Keratinocyte (primary cell): ENCODE measurements around the gene CCNY. TPM values are rescaled to one million over a fixed set of nuclear protein-coding genes. Genes with fewer than 3 reads are reported as not detected.

Source experiments
- DNase-seq: peaks from one replicate; pipeline ENCODE4 v3.0.0-alpha.2; 2011; ENCODE audit warnings: low read depth, missing footprints, low spot score
- FAIRE-seq: peaks from 2 replicates; lab custom pipeline; 2011; peaks lifted over from hg19 to GRCh38; lab: Jason Lieb, UNC
- H2AFZ ChIP-seq: 2 replicates; pipeline ENCODE4 v1.6.0; 2012; ENCODE audit warnings: low read length, control low read depth, inconsistent platforms; ENCODE audit not compliant: control insufficient read depth
- H3K27ac ChIP-seq: 2 replicates; pipeline ENCODE4 v1.5.1; 2011; ENCODE audit warnings: low read length; ENCODE audit not compliant: control insufficient read depth, insufficient read depth
- H3K27me3 ChIP-seq: 3 replicates; pipeline ENCODE4 v1.6.0; 2011; ENCODE audit warnings: low read length; ENCODE audit not compliant: control insufficient read depth, insufficient read depth; ENCODE audit errors: extremely low read depth
- H3K36me3 ChIP-seq, 2 experiments: 2 replicates in 1 of 2; 3 replicates in 1 of 2; pipeline ENCODE4 v1.5.1; 2011; ENCODE audit warnings: low read length in 2 of 2, mild to moderate bottlenecking in 1 of 2; ENCODE audit not compliant: control insufficient read depth in 2 of 2, insufficient read depth in 2 of 2; ENCODE audit errors: extremely low read depth in 1 of 2
- H3K4me1 ChIP-seq: 3 replicates; pipeline ENCODE4 v1.5.1; 2011; ENCODE audit warnings: low read length; ENCODE audit not compliant: control insufficient read depth, insufficient read depth; ENCODE audit errors: extremely low read depth
- H3K4me2 ChIP-seq: 3 replicates; pipeline ENCODE4 v1.6.0; 2011; ENCODE audit warnings: low read depth, low read length; ENCODE audit not compliant: control insufficient read depth, insufficient read depth; ENCODE audit errors: extremely low read depth
- H3K4me3 ChIP-seq, 3 experiments: fragments of 200-600 bp in 1 of 3; sonication (generic) in 1 of 3; 2 replicates in 2 of 3; 3 replicates in 1 of 3; pipeline ENCODE4 v1.5.1; 2011 to 2016; ENCODE audit warnings: low read length in 3 of 3, mild to moderate bottlenecking in 3 of 3, control low read depth in 2 of 3, inconsistent platforms in 1 of 3, low read depth in 1 of 3, mixed read lengths in 1 of 3, mixed run types in 1 of 3, moderate library complexity in 1 of 3; ENCODE audit not compliant: control insufficient read depth in 2 of 3, insufficient read depth in 2 of 3; ENCODE audit errors: extremely low read depth in 1 of 3
- H3K79me2 ChIP-seq: 2 replicates; pipeline ENCODE4 v1.6.0; 2012; ENCODE audit warnings: low read length; ENCODE audit not compliant: control insufficient read depth, insufficient read depth
- H3K9ac ChIP-seq: 3 replicates; pipeline ENCODE4 v1.6.0; 2011; ENCODE audit warnings: low read length; ENCODE audit not compliant: control insufficient read depth, insufficient read depth; ENCODE audit errors: extremely low read depth
- H3K9me1 ChIP-seq: 3 replicates; pipeline ENCODE4 v1.6.0; 2011; ENCODE audit warnings: low read length; ENCODE audit not compliant: control insufficient read depth, insufficient read depth; ENCODE audit errors: extremely low read depth
- H3K9me3 ChIP-seq: 2 replicates; pipeline ENCODE4 v1.5.1; 2012; ENCODE audit warnings: low read depth, low read length; ENCODE audit not compliant: control insufficient read depth
- H4K20me1 ChIP-seq: 3 replicates; pipeline ENCODE4 v1.6.0; 2011; ENCODE audit warnings: low read length; ENCODE audit not compliant: control insufficient read depth, insufficient read depth; ENCODE audit errors: extremely low read depth
- CTCF ChIP-seq, 3 experiments: IDR thresholded peaks in 1 of 3; conservative IDR thresholded peaks in 1 of 3; optimal IDR thresholded peaks in 1 of 3; 2 replicates in 2 of 3; 3 replicates in 1 of 3; pipeline versions ENCODE3 to v1.5.1; 2011; ENCODE audit warnings: low read length in 3 of 3, mild to moderate bottlenecking in 3 of 3, moderate library complexity in 2 of 3, control low read depth in 1 of 3, inconsistent platforms in 1 of 3; ENCODE audit not compliant: insufficient read depth in 2 of 3; ENCODE audit errors: extremely low read depth in 1 of 3
- EZH2 ChIP-seq: IDR thresholded peaks from one replicate; pipeline ENCODE4 v1.6.1; 2012; ENCODE audit warnings: inconsistent platforms, mild to moderate bottlenecking, low read length, moderate library complexity
- dilution Hi-C: fragments of 300-500 bp; cut with MboI; formaldehyde crosslinking; loops from one replicate; pipeline ENCODE4 v1.7.0; 2020; ENCODE audit warnings: low sequenced_read_pairs; ENCODE audit not compliant: extremely low pct_ligation_motif_present
- polyA plus RNA-seq, 5 experiments: library from polyadenylated mRNA; depleted of rRNA in 3 of 5; stranded (reverse) in 3 of 5; stranded (forward) in 1 of 5; unstranded in 1 of 5; fragments of >200 nt; gene quantifications; 1 replicate in 1 of 5; 2 replicates in 3 of 5; 3 replicates in 1 of 5; pipeline versions ENCODE4 v1.2.1 to v1.2.3, GENCODE V29; 2011 to 2012; ENCODE audit warnings: missing spikeins in 2 of 5, low read depth in 1 of 5, low replicate concordance in 1 of 5

Gene CCNY
- polyA plus RNA-seq, 1 donor (not counting 4 experiments of a cell fraction or from before 2014, with no cell fraction given) = 58.9 TPM

- Histone ChIP-seq H3K4me1 (peaks cover 7% of the 10 kb centered on the region), H3K9ac (no peak overlapping the region), H3K4me3 (no peak overlapping the region), H3K79me2 (no peaks in the 10 kb centered on the region), H3K27me3 (no peaks in the 10 kb centered on the region), H2AFZ (no peak overlapping the region), H3K9me3 (no peaks in the 10 kb centered on the region), H3K9me1 (no peaks in the 10 kb centered on the region), H3K27ac (no peak overlapping the region), H3K4me2 (no peak overlapping the region), H4K20me1 (peaks cover 2% of the 10 kb centered on the region), H3K36me3 (peaks cover 3 to 11% of the 10 kb centered on the region in 2 experiments)
- DNase-seq = no peak
- TF ChIP-seq CTCF (optimal IDR thresholded peaks at IDR 0.05 in 1 of 3, IDR thresholded peaks at IDR 0.05 in 1 of 3, conservative IDR thresholded peaks at IDR 0.05 in 1 of 3; ENCODE audit: extremely low read depth in 1 of 3, insufficient read depth in 2 of 3, low read length in 3 of 3) (no peak), EZH2 (no peak)
- no peak for FAIRE-seq
- dilution Hi-C loops = no loop called here
Observed at GRCh38 chr10:35540296-35541164, 204.2 kb downstream of the CCNY start.

- dilution Hi-C loops = no loop called here
- no peak for TF ChIP-seq CTCF (optimal IDR thresholded peaks at IDR 0.05 in 1 of 3, IDR thresholded peaks at IDR 0.05 in 1 of 3, conservative IDR thresholded peaks at IDR 0.05 in 1 of 3; ENCODE audit: extremely low read depth in 1 of 3, insufficient read depth in 2 of 3, low read length in 3 of 3)
- no peak for TF ChIP-seq EZH2
Observed at GRCh38 chr10:35541720-35542119, 205.4 kb downstream of the CCNY start.

More at GRCh38 chr10:35541720-35542119, 205.4 kb downstream of the CCNY start:
- Histone ChIP-seq H3K4me2 (no peak overlapping the region), H4K20me1 (peaks cover 2% of the 10 kb centered on the region), H3K36me3 (peaks cover 3 to 11% of the 10 kb centered on the region in 2 experiments), H3K9me3 (no peaks in the 10 kb centered on the region), H3K27me3 (no peaks in the 10 kb centered on the region), H3K27ac (no peak overlapping the region), H2AFZ (no peak overlapping the region), H3K9ac (no peak overlapping the region), H3K9me1 (no peaks in the 10 kb centered on the region), H3K79me2 (no peaks in the 10 kb centered on the region), H3K4me3 (no peak overlapping the region), H3K4me1 (peaks cover 17% of the 10 kb centered on the region)
- FAIRE-seq = no peak
- no peak for DNase-seq
